HG03469 (cell line): Measurements from ENCODE around the gene CRB2.

ENCODE experiments used
- ATAC-seq: cut with Tn5 transposase; IDR thresholded peaks from one replicate; pipeline ENCODE4 v1.9.1; 2021; ENCODE audit warnings: mild to moderate bottlenecking, moderate library complexity, moderate number of reproducible peaks; ENCODE audit not compliant: unreplicated experiment

Gene CRB2

GRCh38 chr9:123355761-123356431, at the start of gene CRB2:
Gene CRB2 (plus strand): TSS chr9:123356197. CDS start chr9:123356261, 64 bp downstream.
- no peak for ATAC-seq

- ATAC-seq = no peak
Observed at GRCh38 chr9:123309611-123310010, 46.4 kb upstream of the CRB2 start.

- no peak for ATAC-seq
Observed at GRCh38 chr9:123310551-123311249, 45.3 kb upstream of the CRB2 start.

GRCh38 chr9:123311250-123311752, 44.7 kb upstream of the CRB2 start:
- ATAC-seq = no peak

- ATAC-seq = no peak
Observed at GRCh38 chr9:123312306-123312877, 43.6 kb upstream of the CRB2 start.

GRCh38 chr9:123314617-123315016, 41.4 kb upstream of the CRB2 start:
- no peak for ATAC-seq

DNA sequence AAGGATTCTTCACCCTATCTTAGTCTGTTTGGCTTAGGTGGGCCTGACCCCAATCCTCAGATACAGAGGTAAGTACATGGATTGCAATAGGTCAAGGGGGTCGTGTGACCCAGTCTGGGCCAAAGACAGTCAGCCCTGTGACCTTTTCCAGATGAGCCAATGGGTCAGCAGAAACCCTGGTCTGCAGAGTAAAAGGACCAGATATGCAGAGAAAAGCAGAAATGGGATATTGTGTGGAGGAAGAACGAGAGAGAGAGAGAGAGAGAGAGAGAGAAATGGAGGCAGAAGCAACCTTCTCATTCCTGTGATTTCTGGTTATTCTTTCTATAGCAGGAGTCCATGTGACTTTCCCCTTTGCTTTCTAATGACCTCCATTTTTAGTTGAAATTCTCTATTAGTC, 40.4 kb upstream of the CRB2 start:
- no peak for ATAC-seq

DNA sequence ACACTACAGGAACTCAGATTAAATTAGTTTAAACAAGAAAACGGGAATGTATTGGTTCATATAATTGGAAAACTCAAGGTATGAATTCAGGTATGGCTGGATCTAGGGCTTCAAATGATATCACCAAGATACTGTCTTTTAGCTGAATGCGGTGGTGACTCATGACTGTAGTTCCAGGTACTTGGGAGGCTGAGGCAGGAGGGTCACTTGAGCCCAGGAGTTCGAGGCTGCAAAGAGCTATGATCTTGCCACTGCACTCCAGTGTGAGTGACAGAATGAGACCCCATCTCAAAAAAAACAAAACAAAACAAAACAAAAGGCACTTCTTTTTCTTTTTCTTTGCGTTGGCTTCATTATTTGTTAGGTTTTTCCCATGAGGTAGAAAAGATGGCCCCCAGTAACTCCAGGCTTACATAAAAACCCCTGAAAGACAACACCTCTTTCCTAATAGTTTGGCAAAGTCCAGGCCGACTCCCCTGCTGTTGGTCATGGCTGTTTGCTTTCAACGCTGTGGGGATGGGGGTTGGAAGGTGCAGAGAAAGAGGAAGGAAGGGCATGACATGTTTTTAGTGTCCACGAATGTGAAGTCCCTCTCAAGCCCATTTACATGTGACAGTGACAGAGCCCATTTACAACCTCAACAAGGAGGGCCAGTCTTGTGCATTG, 39.8 kb upstream of the CRB2 start:
- ATAC-seq = no peak

GRCh38 chr9:123318202-123318601, 37.8 kb upstream of the CRB2 start:
- ATAC-seq = peak; percentile 64

DNA sequence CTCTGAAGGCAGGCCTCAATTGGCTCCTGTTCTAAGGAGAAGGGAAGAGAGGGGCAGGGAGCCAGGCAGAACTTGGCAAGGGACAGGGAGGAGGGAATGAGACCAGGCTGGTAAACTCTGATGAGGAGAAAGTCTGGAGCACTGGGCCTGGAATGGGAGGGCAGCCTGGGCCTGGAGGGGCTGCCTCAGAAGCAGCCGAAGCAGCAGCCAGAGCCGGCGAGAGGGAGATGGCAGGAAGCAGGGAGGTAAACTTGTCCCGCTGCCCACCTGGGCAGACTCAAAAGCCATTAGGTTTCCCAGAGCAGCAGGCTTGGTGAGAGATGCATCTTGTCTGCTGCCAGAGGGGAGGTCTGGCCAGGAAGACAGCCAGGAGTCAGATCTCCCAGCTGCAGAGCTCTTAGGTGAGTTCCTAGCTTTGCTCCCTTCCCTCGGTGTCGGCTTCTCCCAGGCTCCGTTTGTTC, 37.0 kb upstream of the CRB2 start:
- no peak for ATAC-seq

DNA sequence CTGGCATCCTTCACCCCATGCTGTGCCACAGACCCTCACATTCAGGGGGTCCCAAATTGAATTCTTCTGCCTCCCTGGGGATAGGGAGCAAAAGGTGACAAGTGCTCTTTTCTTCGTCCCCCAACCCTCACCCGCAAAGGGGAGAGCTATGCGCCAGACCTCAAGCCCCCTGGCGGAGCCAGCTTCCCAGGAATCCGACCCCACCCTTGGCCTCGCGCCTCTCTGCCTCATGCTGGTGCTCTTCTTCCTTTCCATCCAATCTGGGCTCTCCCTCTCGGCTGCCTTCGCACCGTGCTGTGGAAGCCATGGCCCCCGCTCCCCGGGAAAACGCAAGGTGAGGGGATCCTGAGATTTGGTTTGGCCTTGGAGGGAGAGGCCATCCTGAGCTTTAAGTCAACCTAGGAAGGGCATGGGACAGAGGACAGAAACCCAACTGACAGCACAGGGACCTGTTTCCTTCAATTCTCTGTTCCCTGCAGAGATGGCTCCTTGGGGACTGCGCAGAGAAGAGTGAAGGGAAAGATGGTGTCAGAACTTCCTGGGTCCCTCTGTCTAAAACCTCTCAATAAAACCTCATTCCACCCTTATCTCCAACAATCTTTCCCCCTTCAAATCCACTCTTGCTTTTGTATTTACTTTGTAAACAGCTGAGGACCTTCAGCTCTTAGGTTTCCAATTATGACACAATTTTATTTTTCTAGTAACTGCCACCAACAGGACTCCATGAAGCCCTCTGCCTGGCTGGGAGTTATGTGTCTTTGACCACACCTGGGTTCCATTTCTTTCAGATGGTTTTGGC, 36.3 kb upstream of the CRB2 start:
- no peak for ATAC-seq

GRCh38 chr9:123320814-123321213, 35.2 kb upstream of the CRB2 start:
- no peak for ATAC-seq

DNA sequence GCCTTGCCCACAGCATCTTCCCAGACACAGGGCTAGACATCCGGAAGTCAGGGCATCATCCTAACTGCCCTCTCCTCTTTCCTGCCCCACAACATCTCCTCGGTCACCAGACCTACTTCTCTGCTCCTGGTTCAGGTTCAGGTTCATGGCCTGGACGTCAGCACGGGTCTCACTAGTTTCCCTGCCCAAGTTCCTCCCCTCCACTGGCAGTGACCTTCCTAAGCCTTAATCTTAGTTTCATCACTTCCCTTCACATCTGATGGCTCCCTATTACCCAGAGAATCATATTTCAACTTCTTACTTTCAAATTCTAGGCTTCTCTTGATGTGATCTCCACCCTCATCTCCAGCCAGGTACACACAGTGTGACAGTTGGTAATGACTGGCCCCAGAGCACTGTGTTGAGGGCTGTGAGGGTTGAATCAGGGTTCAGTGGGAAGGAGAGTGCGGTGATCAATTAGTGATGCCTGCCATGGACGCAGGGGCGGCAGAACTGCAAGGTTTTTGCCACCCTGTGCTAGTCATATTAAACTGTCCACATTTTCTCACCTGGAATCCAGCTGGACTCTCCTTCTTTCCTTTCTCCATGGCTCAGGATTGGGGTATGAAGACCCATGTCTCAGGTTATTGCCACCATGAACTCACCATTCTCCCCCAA, 34.3 kb upstream of the CRB2 start:
- ATAC-seq = no peak

GRCh38 chr9:123322273-123323195, 33.5 kb upstream of the CRB2 start:
- no peak for ATAC-seq

GRCh38 chr9:123323196-123324013, 32.6 kb upstream of the CRB2 start:
- ATAC-seq = no peak

- ATAC-seq = no peak
Observed at GRCh38 chr9:123324767-123325183, 31.2 kb upstream of the CRB2 start.

DNA sequence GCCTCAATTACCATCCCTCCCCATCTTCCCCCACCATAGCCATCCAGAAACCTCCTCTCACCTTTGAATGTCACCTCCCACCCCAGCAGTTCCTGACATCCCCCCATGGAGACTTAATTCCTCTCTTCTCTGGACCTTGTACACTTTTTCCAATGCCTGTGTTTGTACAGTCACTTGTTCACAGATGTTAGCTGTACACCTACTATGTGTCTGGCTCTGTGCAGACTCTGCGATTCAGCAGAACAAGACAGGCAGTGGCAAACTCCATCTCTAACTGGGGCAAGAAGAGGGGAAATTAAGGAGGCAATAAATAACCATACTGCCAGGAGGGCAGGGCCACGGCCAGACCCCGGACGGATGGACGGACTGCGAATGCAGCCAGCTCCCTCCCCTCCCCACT, 29.8 kb upstream of the CRB2 start:
- ATAC-seq = no peak

- peak; percentile 38 for ATAC-seq
Observed at GRCh38 chr9:123326662-123327093, 29.3 kb upstream of the CRB2 start.
